ENCODE results near the gene TTLL8. TPM values are rescaled to one million over a fixed set of nuclear protein-coding genes. Genes with fewer than 3 reads are reported as not detected.

TTLL8 gene
- total RNA-seq, 1 donor from 2014 or later, result not detected

- DNase-seq, result no peak
Observed at GRCh38 chr22:50082961-50083461, 24.9 kb upstream of the TTLL8 start.

DNA sequence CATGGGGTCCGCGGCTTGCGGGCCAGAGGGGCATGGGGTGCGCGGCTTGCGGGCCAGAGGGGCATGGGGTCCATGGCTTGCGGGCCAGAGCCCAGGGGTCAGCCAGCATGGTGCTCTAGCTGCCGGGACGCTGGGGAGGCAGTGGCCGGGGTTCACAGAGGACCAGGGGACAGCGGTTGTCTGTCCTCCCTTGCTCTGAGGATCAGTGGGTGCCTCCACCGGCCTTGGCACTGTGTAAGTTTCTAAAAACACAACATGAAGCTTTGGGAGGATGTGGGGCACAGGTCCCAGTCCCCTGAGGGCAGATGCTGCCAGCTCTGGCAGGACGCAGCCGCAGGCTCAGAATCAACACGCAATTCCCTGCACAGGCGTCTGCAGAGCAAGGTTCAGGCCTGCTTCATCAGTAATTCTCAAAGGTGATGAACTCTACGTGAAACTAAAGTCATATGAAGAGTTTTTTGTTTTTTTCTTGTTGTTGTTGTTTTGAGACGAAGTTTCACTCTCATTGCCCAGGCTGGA lies 24.2 kb upstream of the TTLL8 start:
- DNase-seq, result no peak

DNA sequence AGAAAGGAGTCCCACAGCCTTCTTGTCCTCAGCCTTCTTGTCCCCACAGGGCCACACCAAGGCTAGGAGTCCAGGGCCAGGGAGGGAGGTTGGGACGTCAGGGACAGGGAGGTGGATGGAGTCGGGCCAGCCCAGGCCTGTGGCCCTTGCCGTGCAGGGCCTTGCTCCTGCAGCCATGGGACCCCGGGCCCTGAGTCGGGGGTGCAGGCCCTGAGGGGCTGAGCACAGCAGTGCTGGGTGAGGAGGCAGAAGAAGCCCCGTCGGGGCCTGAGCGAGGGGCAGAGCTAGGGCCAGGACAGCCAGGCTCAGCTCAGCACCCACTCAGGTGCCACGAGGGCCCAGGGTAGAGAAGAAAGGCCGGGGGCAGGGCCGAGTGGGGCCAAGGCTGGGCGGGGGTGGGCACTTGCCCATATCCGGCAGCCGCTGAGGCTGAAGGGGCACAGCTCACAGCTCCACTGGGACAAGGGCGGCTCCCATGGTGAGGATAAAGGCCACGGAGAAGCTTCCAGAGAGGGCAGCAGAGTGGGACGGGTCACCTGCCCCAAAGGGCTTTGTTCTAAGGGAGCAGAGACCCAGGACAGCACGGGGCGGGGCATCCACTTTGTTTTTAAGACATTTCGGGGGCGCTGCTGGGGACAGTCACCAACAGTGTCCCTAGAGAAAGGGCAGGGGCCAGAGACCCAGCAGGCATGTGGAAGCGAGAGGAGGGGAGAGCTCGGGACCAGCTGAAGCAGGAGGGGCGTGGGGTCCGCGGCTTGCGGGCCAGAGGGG lies 23.5 kb upstream of the TTLL8 start:
- DNase-seq, result no peak

- DNase-seq, result no peak
Observed at GRCh38 chr22:50080077-50080465, 22.0 kb upstream of the TTLL8 start.

- no peak for DNase-seq
Observed at GRCh38 chr22:50078761-50079160, 20.7 kb upstream of the TTLL8 start.

- DNase-seq, result no peak
Observed at GRCh38 chr22:50078246-50078645, 20.1 kb upstream of the TTLL8 start.

GRCh38 chr22:50076646-50077535 lies 18.8 kb upstream of the TTLL8 start:
- no peak for DNase-seq

- peak; percentile 43 for DNase-seq
Observed at GRCh38 chr22:50074551-50075530, 16.7 kb upstream of the TTLL8 start.

DNA sequence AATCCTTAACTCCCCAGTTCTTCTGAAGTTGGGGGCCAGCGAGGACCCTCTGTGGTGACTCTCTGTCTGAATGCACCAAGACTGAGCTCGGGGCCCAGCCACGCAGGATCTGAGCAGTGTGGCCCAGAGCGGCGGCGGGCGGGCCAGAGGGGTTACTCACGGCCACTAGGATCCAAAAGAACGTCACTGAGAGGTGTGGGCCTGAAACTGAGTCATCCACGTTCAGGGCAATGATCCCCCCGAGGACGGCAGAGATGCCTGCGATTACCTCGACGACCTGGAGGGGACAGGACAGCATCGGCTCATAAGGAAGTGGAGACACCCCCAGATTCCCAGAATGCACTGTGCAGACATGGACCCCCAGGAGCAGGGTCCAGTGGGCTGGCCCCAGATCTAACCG lies 16.0 kb upstream of the TTLL8 start:
- no peak for DNase-seq

GRCh38 chr22:50072714-50073538 lies 14.8 kb upstream of the TTLL8 start:
- no peak for DNase-seq

DNA sequence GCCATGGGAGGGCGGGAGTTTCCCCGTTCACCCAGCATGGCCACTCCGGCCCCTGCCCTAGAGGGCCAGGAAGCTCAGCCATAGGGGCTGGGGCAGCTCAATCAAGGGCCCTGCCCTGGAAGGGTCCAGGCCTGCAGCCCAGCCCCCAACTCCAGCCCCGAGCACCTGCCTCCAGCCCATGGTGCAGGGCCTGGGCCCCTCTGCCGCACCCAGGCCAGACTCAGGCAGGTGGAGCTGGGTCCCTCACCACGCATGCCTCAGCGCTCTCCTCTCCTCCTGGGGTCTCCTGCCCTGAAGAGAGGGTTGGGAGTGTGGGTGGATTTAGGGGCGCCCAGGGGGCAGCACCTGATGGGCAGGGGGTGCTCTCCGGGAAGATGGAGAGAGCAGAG lies 14.1 kb upstream of the TTLL8 start:
- no peak for DNase-seq

GRCh38 chr22:50071432-50072166 lies 13.5 kb upstream of the TTLL8 start:
- no peak for DNase-seq

- no peak for DNase-seq
Observed at GRCh38 chr22:50070366-50070765, 12.3 kb upstream of the TTLL8 start.

- no peak for DNase-seq
Observed at GRCh38 chr22:50068096-50068495, 10.0 kb upstream of the TTLL8 start.

GRCh38 chr22:50067244-50067643 lies 9.1 kb upstream of the TTLL8 start:
- DNase-seq, result no peak

GRCh38 chr22:50064453-50064852 lies 6.4 kb upstream of the TTLL8 start:
- DNase-seq, result no peak

GRCh38 chr22:50063589-50064393 lies 5.7 kb upstream of the TTLL8 start:
- DNase-seq, result no peak

DNA sequence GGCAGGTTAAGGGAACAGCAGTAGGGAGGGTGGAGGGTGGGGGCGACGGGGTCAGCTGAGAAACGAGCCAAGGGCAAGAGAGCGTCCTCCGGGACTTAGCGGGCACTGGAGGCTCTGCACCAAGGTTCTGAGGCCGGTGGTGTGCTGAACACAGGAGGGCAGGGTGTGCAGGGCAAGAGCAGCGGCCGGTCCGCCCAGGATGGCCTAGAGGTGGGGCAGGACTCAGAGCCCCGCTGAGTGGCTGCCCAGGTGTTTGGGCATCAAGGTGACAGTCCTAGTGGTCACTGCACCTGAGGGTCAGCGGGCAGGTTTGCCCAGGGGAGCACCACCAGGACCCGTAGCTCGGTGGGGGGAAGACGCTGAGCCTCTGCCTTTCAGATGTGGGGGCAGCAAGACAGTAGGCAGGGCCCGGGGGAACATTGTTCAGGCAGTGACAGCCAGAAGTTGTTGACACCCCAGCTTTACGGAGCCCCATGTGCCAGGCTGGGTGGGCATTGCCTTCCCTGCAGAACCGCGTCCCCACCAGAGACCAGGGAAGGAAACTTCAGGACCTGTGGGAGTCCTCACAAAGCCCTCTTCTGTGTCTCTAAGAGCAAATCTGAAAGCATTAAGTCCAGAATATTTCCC lies 4.5 kb upstream of the TTLL8 start:
- DNase-seq, result no peak

- DNase-seq, result no peak
Observed at GRCh38 chr22:50061824-50062355, 3.8 kb upstream of the TTLL8 start.

Measured in dermis blood vessel endothelial cell (primary cell).